ENCODE data around the gene SEC23IP. TPM values are rescaled to one million over a fixed set of nuclear protein-coding genes. Genes with fewer than 3 reads are reported as not detected.

Gene SEC23IP
- total RNA-seq, 1 experiment from 2014 or later, result 132 TPM

DNA sequence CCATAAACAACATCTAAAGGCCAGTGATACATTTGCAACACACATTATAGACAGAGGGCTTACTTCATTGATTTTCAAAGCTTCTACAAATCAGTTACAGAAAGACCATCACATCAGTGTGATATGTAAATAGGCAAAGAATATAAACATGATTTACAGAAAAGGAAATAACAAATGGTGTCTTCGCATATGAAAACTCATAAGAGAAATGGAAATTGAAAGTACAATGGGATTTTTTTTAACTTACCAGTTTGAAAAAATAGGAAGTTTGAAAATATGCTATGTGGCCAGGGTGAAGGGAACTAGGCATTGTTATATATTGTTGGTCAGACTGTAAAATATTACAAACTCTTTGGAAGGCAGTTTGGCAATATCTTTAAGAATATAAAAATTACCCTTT is 27.3 kb downstream of the SEC23IP start:
- in situ Hi-C loops (cut with HindIII; ENCODE audit: low pct_unique_long_range_greater_than_20kb, low sequenced_read_pairs), result no loop called here
- H3K9me3 ChIP-seq (ENCODE audit: control insufficient read depth, insufficient read depth, low read depth, low read length), result no peaks in the 10 kb centered on the region
- H3K36me3 ChIP-seq (ENCODE audit: control insufficient read depth, insufficient read depth, low read length), result peaks cover 58% of the 10 kb centered on the region
- intact Hi-C loops (cut with micrococcal nuclease; ENCODE audit: unreplicated experiment), result no loop called here
- H3K27me3 ChIP-seq (ENCODE audit: control insufficient read depth, insufficient read depth, low read length), result no peaks in the 10 kb centered on the region
- ATAC-seq (no peak), DNase-seq (ENCODE audit: low read depth, low spot score) (no peak)
- H3K4me1 ChIP-seq (ENCODE audit: control insufficient read depth, insufficient read depth, low read length), result no peaks in the 10 kb centered on the region
- CTCF ChIA-PET, result no interaction called here
- POLR2A ChIA-PET, result no interaction called here
- no peak overlapping the region for H3K27ac ChIP-seq (ENCODE audit: low read length)
- no peak overlapping the region for H3K4me3 ChIP-seq (ENCODE audit: low read depth in 2 of 2, low read length in 2 of 2)
- no TSS peak for BruUV-seq (replicated peaks)
- TF ChIP-seq SIN3A (IDR thresholded peaks at IDR 0.05; ENCODE audit: borderline replicate concordance, insufficient read depth, low read depth, low read length) (no peak), TCF7L2 (IDR thresholded peaks at IDR 0.05; ENCODE audit: low read depth, low read length) (no peak), CTCF (IDR thresholded peaks at IDR 0.05) (no peak), REST (IDR thresholded peaks at IDR 0.05; ENCODE audit: insufficient read depth in 1 of 2, low read depth in 2 of 2, low read length in 1 of 2) (no peak), POLR2AphosphoS5 (IDR thresholded peaks at IDR 0.05; ENCODE audit: low read depth, low read length) (no peak)

DNA sequence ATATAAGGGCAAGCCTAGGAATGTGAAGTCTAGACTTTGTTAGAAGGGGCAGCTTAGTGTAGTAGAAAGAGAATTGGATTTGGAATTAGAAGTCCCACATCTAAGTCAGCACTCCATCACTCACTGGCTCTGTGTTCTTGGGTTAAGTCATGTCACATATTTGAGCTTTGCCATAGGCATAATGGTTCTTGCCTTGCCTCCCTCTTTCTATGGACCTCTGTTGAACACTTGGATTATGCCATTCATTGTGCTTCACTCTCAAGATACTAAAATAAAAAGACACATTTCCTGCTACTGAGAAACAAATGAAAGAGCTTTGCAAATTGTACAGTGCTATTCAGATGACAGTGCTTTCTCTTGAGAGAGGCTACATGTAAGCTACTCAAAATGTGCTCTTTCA is 35.9 kb downstream of the SEC23IP start:
- ChIA-PET CTCF (no interaction called here), POLR2A (no interaction called here)
- peaks cover 58% of the 10 kb centered on the region for H3K36me3 ChIP-seq (ENCODE audit: control insufficient read depth, insufficient read depth, low read length)
- no TSS peak for BruUV-seq (replicated peaks)
- no peak overlapping the region for H3K4me3 ChIP-seq (ENCODE audit: low read depth in 2 of 2, low read length in 2 of 2)
- H3K9me3 ChIP-seq (ENCODE audit: control insufficient read depth, insufficient read depth, low read depth, low read length), result no peaks in the 10 kb centered on the region
- no peaks in the 10 kb centered on the region for H3K27me3 ChIP-seq (ENCODE audit: control insufficient read depth, insufficient read depth, low read length)
- no peak for TF ChIP-seq TCF7L2 (IDR thresholded peaks at IDR 0.05; ENCODE audit: low read depth, low read length)
- TF ChIP-seq CTCF (IDR thresholded peaks at IDR 0.05), result no peak
- no peak for TF ChIP-seq SIN3A (IDR thresholded peaks at IDR 0.05; ENCODE audit: borderline replicate concordance, insufficient read depth, low read depth, low read length)
- no peak for TF ChIP-seq POLR2AphosphoS5 (IDR thresholded peaks at IDR 0.05; ENCODE audit: low read depth, low read length)
- TF ChIP-seq REST (IDR thresholded peaks at IDR 0.05; ENCODE audit: insufficient read depth in 1 of 2, low read depth in 2 of 2, low read length in 1 of 2), result no peak
- intact Hi-C loops (cut with micrococcal nuclease; ENCODE audit: unreplicated experiment), result no loop called here
- no peak for DNase-seq (ENCODE audit: low read depth, low spot score)
- H3K27ac ChIP-seq (ENCODE audit: low read length), result no peak overlapping the region
- ATAC-seq, result no peak
- in situ Hi-C loops (cut with HindIII; ENCODE audit: low pct_unique_long_range_greater_than_20kb, low sequenced_read_pairs), result no loop called here
- H3K4me1 ChIP-seq (ENCODE audit: control insufficient read depth, insufficient read depth, low read length), result no peaks in the 10 kb centered on the region
